ENCODE measurements around the gene C1orf232.

DNA sequence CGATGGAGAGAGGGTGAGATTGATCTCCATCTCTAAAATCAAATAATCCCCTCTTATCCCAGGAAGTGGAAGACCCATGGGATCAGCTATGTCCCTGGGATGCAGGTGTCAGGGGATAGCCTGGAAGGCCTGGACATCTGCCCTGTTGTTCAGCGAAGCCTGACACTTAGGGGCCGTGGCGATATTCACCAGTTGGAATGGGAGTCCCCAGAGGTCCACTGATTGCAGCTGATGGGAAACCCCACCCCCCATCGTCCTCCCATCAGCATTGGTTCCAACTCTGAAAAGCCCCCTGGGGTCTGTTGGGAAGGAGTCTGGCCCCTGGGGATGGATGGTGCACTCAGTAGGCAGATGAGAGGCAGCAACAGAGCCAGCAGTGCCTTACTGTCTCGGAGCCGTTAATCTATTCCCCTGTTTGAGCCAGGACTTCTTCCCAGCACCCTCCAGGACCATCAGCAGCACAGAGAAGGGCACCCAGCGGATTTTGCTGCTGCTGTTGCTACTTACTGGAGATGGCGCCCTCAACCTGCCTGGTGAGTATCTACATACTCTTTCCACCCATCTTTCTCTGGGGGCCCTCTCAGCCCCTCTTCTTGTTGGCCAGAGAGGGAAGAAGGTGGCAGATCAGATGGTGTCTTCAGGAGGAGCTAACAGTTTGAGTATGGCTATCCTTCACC lies 35.0 kb upstream of the C1orf232 start:
- TF ChIP-seq POLR2A (IDR thresholded peaks at IDR 0.05; ENCODE audit: low read depth, low read length) (no peak), POLR2AphosphoS5 (IDR thresholded peaks at IDR 0.05; ENCODE audit: low read depth, low read length) (no peak), TAF1 (IDR thresholded peaks at IDR 0.05; ENCODE audit: low read depth, low read length) (no peak), SPI1 (IDR thresholded peaks at IDR 0.05; ENCODE audit: low read depth, low read length) (no peak)

Data from GM12891 (cell line).